GM12874 (cell line): ENCODE results near the gene CSF3.

Experiments used
- CTCF ChIP-seq: IDR thresholded peaks from 2 replicates; pipeline ENCODE4 v1.5.1; 2011; ENCODE audit warnings: low read depth, mild to moderate bottlenecking, control low read depth, low read length, moderate library complexity; ENCODE audit not compliant: insufficient read depth

The CSF3 gene

GRCh38 chr17:40056379-40057015 lies 41.3 kb downstream of the CSF3 start:
- no peak for TF ChIP-seq CTCF

- no peak for TF ChIP-seq CTCF
Measured at GRCh38 chr17:40058186-40058784, 43.0 kb downstream of the CSF3 start.

GRCh38 chr17:40058865-40059264 lies 43.6 kb downstream of the CSF3 start:
- TF ChIP-seq CTCF = no peak

- no peak for TF ChIP-seq CTCF
Measured at GRCh38 chr17:40059729-40060475, 44.7 kb downstream of the CSF3 start.

GRCh38 chr17:40060887-40061608 lies 45.8 kb downstream of the CSF3 start:
- TF ChIP-seq CTCF = no peak

GRCh38 chr17:40061609-40062038 lies 46.4 kb downstream of the CSF3 start:
- TF ChIP-seq CTCF = no peak

- no peak for TF ChIP-seq CTCF
Measured at GRCh38 chr17:40062329-40063186, 47.3 kb downstream of the CSF3 start, which contains the start of gene THRA. THRA (plus strand) TSS chr17:40062965; CDS start chr17:40074489, 11,524 bp downstream.
